K562 (cell line): Measurements from ENCODE around the gene CTSW. TPM values are rescaled to one million over a fixed set of nuclear protein-coding genes. Genes with fewer than 3 reads are reported as not detected.

Source experiments
- BHLHE40 ChIP-seq: IDR thresholded peaks from 2 replicates; pipeline ENCODE4 v1.6.1; 2011; ENCODE audit warnings: low read length, improper control_type of control experiment
- CBX3 ChIP-seq, 2 experiments: IDR thresholded peaks; 1 replicate in 1 of 2; 2 replicates in 1 of 2; pipeline ENCODE4 v1.6.1; 2012; ENCODE audit warnings: inconsistent platforms in 2 of 2, low read length in 2 of 2, borderline replicate concordance in 1 of 2, control low read depth in 1 of 2
- CLOCK ChIP-seq: fragments of 250-450 bp; sonication (Bioruptor Pico); IDR thresholded peaks from 2 replicates; pipeline ENCODE4 v1.4.0; 2020; ENCODE audit warnings: mild to moderate bottlenecking, moderate library complexity, borderline replicate concordance
- ESRRA ChIP-seq: fragments of 450-650 bp; IDR thresholded peaks from 2 replicates; pipeline ENCODE4 v1.6.1; 2014; ENCODE audit warnings: low read depth, mild to moderate bottlenecking, moderate library complexity, borderline replicate concordance
- ETV6 ChIP-seq, 3 experiments: fragments of 150-350 bp in 1 of 3; sonication (generic) in 1 of 3; formaldehyde crosslinking in 1 of 3; IDR thresholded peaks; 2 replicates each; pipeline versions ENCODE4 v1.6.1 to v1.8.0; 2014 to 2022; ENCODE audit warnings: borderline replicate concordance in 2 of 3, low read depth in 2 of 3, antibody characterized with exemption in 1 of 3, low read length in 1 of 3, mild to moderate bottlenecking in 1 of 3, missing genetic modification reagents in 1 of 3
- KDM5B ChIP-seq: fragments of 200-600 bp; sonication (generic); IDR thresholded peaks from 2 replicates; pipeline ENCODE4 v1.6.1; 2012; ENCODE audit warnings: low read depth, mild to moderate bottlenecking, moderate library complexity, low read length, control low read depth, inconsistent platforms; ENCODE audit not compliant: insufficient replicate concordance
- KLF1 ChIP-seq: fragments of 450-650 bp; IDR thresholded peaks from 2 replicates; pipeline ENCODE4 v1.6.1; 2016; ENCODE audit warnings: missing genetic modification characterization, missing compliant biosample characterization
- KLF13 ChIP-seq: fragments of 450-650 bp; IDR thresholded peaks from 2 replicates; pipeline ENCODE4 v1.6.1; 2016; ENCODE audit warnings: missing genetic modification characterization, low read depth, mild to moderate bottlenecking, missing compliant biosample characterization, moderate library complexity, borderline replicate concordance
- MED1 ChIP-seq: sonication (generic); formaldehyde crosslinking; IDR thresholded peaks from 2 replicates; pipeline ENCODE4 v1.8.1; 2023; ENCODE audit warnings: missing genetic modification reagents, borderline replicate concordance
- NR2C1 ChIP-seq, 2 experiments: fragments of 450-650 bp; IDR thresholded peaks; 2 replicates each; pipeline ENCODE4 v1.6.1; 2017; ENCODE audit warnings: mild to moderate bottlenecking in 2 of 2, antibody characterized with exemption in 1 of 2, inconsistent platforms in 1 of 2, missing compliant biosample characterization in 1 of 2, missing genetic modification characterization in 1 of 2
- PKNOX1 ChIP-seq: fragments of 450-650 bp; IDR thresholded peaks from 2 replicates; pipeline ENCODE4 v1.6.1; 2016
- POLR2H ChIP-seq: IDR thresholded peaks from 2 replicates; pipeline ENCODE4 v1.6.1; 2016; ENCODE audit warnings: missing genetic modification characterization, low read depth, mild to moderate bottlenecking, control low read depth, missing compliant biosample characterization, moderate library complexity
- SLC30A9 ChIP-seq: fragments of 250-450 bp; sonication (Bioruptor Pico); IDR thresholded peaks from 2 replicates; pipeline ENCODE4 v1.8.0; 2022; ENCODE audit warnings: mild to moderate bottlenecking, moderate library complexity
- TAF15 ChIP-seq: fragments of 200-400 bp; formaldehyde crosslinking; IDR thresholded peaks from 2 replicates; pipeline ENCODE4 v1.6.1; 2017; ENCODE audit warnings: mild to moderate bottlenecking, low read depth, low read length, moderate library complexity
- TFAM ChIP-seq: fragments of 250-450 bp; sonication (Bioruptor Pico); conservative IDR thresholded peaks from 2 replicates; pipeline ENCODE4 v1.5.0; 2021; ENCODE audit warnings: mild to moderate bottlenecking, moderate library complexity
- TGIF2 ChIP-seq: sonication (generic); formaldehyde crosslinking; IDR thresholded peaks from 2 replicates; pipeline ENCODE4 v1.8.1; 2022; ENCODE audit warnings: mild to moderate bottlenecking, missing genetic modification reagents, moderate library complexity
- ZNF277 ChIP-seq: fragments of 250-450 bp; sonication (Bioruptor Pico); IDR thresholded peaks from 2 replicates; pipeline ENCODE4 v1.8.0; 2022; ENCODE audit warnings: inconsistent platforms, mild to moderate bottlenecking, moderate library complexity, borderline replicate concordance
- ZNF668 ChIP-seq: fragments of 250-450 bp; sonication (Bioruptor Pico); IDR thresholded peaks from 2 replicates; pipeline ENCODE4 v1.8.0; 2022; ENCODE audit warnings: mild to moderate bottlenecking, inconsistent platforms
- ZSCAN29 ChIP-seq: fragments of 450-650 bp; IDR thresholded peaks from 2 replicates; pipeline ENCODE4 v1.6.1; 2017
- polyA plus RNA-seq, 8 experiments: library from polyadenylated mRNA; depleted of rRNA in 4 of 8; stranded (reverse) in 5 of 8; unstranded in 3 of 8; fragments of >200 nt; fragmentation: Nextera tagmentation in 2 of 8; fragmentation: Illumina TruSeq in 1 of 8; extraction: Ambion mirVana in 2 of 8; extraction: Trizol in 1 of 8; gene quantifications; 2 replicates each; pipeline versions ENCODE4 v1.2.1 to v1.2.3, GENCODE V29; 2011 to 2014; ENCODE audit warnings: inconsistent platforms in 1 of 8, missing spikeins in 1 of 8
- total RNA-seq, 7 experiments: library from RNA; depleted of rRNA in 6 of 7; stranded (reverse); fragments of >200 nt in 6 of 7; fragmentation: Illumina TruSeq in 2 of 7; extraction: Trizol in 2 of 7; gene quantifications; 2 replicates each; pipeline versions ENCODE4 v1.2.1 to v1.2.3, GENCODE V29; 2011 to 2021; ENCODE audit warnings: low replicate concordance in 1 of 7

CTSW gene
- total and polyA plus RNA-seq, 9 of the 15 experiments (the other 6 are each of a cell fraction or from before 2014, with no cell fraction given) = 0.04 TPM; not detected in 8

GRCh38 chr11:65873318-65874156 is 6.1 kb upstream of the CTSW start (continued):
- TF ChIP-seq ZNF277 (CRISPR knock-in tag) (no peak), KLF1 (tag) (peak; percentile 84; the same call in 1 of the 2 replicates), TFAM (no peak), TAF15 (no peak), KLF13 (peak; percentile 43; the same call in 1 of the 2 replicates), ZSCAN29 (0 out of 2 replicates have a peak, but pooled peaks have one; percentile 23), KDM5B (peak; percentile 60), TGIF2 (CRISPR knock-in tag) (no peak), ESRRA (peak; percentile 86), SLC30A9 (CRISPR knock-in tag) (no peak), ZNF668 (CRISPR knock-in tag) (no peak), POLR2H (tag) (0 out of 2 replicates have a peak, but pooled peaks have one; percentile 13), ETV6 (IDR thresholded peaks at IDR 0.05; ENCODE audit: borderline replicate concordance in 1 of 2, low read depth in 2 of 2, low read length in 1 of 2) (no peak), ETV6 (CRISPR knock-in tag; IDR thresholded peaks at IDR 0.05; ENCODE audit: borderline replicate concordance) (no peak), CLOCK (no peak), MED1 (no peak), NR2C1 (IDR thresholded peaks at IDR 0.05) (no peak), NR2C1 (tag; IDR thresholded peaks at IDR 0.05) (no peak), PKNOX1 (0 out of 2 replicates have a peak, but pooled peaks have one; percentile 31), CBX3 (IDR thresholded peaks at IDR 0.05; ENCODE audit: borderline replicate concordance in 1 of 2, low read length in 2 of 2) (no peak; a peak in 1 of 3 replicates), BHLHE40 (peak; percentile 89)
